GM19035 (cell line): Measurements from ENCODE around the gene NOP14.
"Not testable (repeated sequence)": the region's sequence is repeated elsewhere in the genome, so short reads cannot be mapped to it uniquely, and the experiment has no call there.

Experiments
- ATAC-seq: cut with Tn5 transposase; IDR thresholded peaks from one replicate; pipeline ENCODE4 v1.9.1; 2021; ENCODE audit not compliant: unreplicated experiment

The NOP14 gene

DNA sequence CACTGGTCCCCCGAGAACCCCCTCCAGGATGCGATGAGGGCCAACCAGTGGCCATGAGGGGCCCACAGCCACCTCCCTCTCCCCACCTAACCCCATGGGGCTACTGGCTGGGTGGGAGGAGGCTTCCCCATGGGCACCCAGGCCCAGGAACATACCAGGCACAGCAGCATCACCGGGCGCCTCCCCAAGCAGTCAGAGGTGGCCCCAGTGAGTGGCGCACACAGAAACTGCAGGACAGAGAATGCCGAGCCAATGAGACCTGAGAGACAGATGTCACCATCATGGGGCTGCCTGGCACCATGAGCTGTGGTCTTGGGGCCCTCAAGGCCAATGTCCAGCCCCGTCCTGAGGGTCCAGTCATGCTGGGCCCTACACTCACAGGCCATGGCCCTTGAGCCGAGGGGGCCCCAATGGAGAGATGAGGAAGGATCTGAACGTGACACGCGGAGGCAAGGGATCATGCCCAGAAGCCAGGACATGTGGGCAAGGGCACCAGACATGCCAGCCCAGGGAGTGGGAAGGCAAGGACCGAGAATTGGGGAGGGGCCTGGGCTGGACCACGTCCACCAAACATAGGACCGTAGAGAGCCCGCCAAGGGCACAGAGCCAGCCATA, 30.1 kb downstream of the NOP14 start:
- no peak for ATAC-seq

GRCh38 chr4:2932321-2932950, 30.8 kb downstream of the NOP14 start:
- ATAC-seq = no peak

DNA sequence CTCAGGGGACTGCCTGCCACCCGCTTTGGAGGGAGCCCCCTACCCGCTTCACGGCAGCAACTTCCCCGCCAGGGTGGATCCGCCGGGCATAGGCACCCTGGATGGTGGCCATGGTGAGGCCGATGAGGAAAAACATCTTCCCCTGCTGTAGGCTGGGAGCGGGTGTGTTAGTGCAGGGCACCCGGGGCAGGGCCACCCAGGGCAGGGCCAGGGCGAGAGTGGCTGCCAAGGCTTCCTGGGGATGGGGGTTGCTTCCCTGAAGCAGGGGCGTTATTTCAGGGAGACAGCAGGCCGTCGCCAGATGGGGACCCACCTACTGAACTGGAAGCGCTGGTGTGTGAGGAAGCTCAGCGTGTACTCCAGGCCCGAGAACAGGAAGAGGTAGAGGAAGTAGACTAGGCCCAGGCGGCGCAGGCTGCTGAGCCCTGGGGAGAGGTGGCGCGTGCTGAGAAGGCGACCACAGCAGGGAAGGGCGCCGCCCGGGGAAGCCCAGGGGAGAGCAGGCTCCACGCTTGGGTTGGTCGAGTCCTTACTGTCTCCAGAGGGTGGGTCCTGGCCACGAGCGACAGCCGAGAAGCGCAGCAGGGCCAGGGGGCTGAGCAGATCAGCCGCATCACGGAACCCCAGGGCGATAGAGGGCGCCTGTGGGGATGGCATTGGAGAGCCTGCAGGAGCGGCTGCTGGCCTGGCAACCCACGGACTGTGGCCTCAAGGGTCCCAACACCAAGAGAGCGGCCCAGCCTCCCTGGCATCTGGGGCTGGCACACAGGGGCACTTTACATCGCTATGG, 31.5 kb downstream of the NOP14 start:
- no peak for ATAC-seq

DNA sequence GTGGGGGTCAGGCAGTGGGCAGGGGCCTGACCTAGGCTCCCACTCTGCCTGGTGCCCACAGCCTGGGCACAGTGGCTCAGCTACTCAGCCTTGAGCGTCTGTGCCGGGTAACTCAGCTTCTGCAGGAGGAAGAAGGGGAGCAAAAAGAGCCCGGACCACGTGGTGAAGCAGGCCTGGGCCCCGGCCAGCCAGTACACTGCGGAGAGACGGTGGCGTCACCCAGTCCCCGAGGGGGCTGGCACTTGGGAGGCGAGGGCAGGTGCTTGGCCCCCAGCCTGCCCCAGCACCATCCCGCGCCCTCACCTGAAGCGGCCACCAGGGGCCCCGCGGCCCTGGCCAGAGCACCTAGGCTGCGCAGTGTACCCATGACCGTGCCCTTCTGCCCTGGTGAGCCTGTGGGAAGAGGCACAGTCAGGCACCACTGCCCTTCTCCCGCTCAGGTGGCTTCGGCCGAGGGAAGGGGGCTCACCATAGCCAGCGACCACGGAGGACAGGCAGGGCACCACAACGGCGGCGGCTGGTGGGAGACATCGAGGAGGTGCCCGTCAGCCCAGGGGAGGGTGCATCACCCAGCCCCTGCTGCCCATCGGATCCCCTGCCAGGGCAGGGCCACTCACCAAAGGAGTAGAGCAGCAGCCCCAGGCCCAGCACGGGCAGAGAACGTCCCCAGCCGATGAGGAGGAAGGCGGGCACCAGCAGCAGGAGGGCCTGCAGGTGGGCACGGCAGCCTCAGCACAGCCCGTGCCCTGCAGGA, 32.3 kb downstream of the NOP14 start:
- no peak for ATAC-seq

DNA sequence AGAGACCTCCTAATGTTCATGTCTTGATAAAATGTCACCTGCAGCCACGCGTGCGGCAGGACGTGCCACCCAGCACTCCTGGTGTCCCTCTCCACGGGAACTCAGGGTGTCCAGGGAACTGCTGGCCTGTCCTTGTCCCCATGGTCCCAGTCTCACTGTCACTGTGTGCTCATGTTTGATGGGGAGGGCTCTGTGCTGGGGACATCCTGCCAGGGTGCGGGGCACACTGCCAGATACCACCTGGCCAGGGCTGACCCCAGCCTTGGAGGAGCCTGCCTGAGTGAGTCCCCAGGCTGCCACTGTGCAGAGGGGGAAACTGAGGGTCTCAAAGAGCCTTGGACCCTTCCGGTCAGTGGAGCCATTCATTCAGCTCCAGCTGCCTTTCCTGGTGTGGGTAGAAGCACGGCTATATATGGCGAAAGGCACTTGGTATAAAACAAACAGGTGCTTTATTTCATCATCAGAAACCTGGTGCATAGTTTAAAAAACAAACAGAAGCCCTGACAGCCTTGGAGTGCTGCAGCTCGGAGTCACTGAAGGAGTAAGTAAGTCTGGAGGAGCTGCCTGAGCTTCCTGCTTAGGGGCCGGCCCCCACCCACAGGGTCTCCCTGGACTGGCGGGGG, 33.0 kb downstream of the NOP14 start:
- ATAC-seq = no peak

GRCh38 chr4:2929469-2929868, 33.7 kb downstream of the NOP14 start:
- ATAC-seq = no peak

- ATAC-seq = no peak
These were observed 34.7 kb downstream of the NOP14 start for GRCh38 chr4:2928242-2929176.

DNA sequence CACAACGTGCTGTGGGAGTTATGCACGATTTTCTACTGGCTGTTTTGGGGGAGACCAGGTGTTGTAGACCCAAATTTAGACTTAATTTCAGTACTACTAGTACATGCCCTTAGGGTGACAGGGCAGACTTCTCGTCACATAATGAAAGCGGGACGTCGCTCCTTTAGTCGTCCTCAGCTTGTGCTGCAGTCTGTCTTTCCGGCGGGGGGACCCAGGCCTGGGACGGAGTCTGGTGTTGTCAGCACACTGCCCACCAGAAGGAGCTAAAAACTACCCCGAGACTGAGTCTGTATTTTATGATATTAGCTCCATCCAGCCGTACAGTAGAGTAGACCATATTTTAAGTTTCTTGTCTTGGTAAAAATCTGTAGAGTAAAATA, 35.5 kb downstream of the NOP14 start:
- ATAC-seq = no peak

DNA sequence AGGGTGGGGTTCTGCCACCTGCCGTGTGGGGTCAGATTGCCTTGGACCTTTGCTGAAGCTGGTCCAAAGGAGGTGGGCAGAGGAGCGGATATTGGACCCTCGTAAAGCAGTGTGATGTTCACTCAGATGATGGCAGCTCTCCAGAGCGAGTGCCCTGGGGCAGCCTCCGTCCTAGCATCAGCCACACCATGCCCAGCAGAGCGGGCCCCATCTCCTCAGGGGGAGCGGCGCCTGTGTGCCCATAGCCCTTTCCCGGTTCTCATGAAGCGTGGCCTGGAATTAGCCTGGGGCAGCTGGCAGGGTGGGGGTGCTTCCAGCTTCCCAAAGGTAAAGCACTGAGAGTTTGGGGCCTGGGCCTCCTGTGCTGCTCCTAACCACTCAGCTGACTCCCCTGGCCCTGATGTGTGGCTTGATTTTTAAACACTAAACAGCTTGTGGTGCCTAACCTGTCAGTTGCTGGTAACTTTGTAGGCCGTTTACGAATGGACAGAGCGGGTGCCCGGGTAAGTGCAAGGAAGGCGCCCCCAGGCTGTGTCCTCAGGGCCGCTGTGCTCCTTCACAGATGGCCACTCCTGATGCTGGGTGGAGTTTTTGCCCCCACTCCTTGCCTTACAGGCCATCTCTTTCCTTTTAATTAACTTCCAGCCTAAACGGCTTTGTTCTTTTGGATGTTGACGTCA, 36.0 kb downstream of the NOP14 start:
- no peak for ATAC-seq

DNA sequence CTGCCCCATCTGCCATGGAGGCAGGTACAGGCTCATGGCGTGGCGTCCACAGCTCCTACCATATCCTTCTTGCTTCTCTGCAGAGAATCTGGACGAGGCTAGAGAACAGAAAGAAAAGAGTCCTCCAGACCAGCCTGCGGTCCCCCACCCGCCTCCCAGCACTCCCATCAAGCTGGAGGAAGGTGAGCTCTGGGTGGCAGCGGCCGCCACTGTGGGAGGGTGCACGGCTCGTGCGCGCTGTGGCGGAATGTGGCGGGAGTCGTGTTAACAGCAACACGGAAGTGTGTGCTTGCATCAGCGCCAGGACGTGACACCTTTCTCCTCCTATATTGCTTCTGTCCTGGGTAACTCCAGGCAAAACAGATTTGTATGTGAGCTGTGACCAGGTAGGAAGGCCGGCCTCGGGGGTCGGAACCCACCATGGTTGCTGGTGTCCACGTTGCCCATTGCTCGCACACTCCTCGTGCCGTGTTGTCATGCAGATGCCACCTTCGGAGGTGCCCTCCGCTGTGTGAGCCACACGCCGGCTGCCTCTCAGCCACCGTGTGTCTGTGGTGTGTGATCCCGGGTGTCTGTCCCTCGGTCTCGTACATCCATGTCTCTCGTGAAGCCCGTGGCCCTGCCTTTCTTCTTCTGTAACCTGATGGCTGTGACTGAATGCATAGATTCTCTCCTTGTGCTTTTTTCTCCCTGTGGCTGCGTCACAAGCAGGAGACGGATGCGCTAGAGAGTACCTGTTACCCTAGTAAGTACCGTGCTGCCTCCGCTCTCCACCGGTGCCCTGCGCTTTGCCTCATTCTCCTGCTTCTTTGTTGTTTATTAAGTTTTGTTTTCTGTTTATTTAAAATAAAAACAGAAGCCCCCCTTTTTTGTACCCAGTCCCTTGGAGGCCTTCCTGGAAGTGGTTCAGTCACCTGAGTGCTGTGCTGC, 37.0 kb downstream of the NOP14 start:
- no peak for ATAC-seq

DNA sequence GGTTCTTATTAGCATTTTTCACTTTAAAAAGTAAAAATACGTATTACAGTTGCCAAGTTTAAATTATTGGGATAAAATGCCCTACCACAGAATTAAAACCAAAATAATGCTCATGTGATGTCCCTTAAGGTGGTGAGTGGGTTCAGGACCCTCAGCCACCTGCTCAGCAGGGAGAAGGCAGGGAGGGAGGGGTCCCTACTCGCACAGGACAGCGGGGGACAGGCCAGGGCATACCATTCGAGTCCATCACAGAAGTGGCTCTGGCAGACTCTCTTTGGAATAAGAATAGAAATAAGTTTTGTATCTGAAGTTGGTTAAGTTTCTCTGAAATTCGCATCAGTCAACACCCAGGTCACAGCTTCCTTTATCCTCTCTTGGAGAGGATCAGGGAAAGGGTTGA, 37.7 kb downstream of the NOP14 start:
- ATAC-seq = no peak

- no peak for ATAC-seq
These were observed 38.4 kb downstream of the NOP14 start for GRCh38 chr4:2924765-2925301.

DNA sequence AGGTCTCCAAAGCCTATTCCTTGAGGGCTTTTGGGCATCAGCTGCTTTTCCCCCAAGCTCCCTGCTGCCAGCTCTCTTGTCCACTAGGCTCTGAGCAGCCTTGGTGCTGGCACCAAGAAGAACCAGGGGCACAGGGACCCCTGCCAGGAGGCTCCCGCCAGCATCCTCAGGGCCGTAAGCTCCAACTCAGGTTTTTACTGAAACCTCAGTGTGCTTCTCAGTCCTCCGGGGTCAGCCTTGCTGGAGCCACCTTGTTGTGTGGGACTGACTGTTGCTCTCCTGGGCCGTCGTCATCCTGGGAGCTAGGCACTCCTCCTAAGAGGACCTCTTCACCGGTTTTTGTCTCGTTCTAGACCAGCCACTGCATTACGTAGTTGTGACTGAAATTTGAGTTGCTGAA, 38.9 kb downstream of the NOP14 start:
- no peak for ATAC-seq

DNA sequence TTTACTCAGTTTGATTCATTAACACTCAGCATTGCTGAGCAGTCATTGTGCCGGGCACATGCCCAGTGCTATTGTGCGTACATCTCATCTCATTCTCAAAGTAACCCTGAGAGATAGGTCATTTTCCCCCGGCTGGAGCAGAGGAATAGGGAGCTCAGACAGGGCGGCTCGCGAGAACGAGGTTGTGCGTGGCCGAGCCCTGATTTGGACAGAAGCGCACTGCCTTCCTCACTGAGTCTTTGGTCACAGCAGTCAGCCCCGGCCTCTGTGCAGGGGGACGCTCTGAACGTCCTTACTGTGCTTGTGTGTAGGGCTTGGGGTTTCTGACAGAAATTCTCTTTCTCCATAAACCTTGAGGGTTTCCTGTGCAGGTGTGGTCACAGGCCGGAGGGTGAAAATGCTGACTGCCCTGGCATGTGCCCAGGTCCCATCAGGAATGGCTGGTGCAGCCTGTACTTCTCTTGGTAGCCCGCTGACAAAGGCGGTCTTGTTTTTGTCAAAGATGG, 39.5 kb downstream of the NOP14 start:
- ATAC-seq = no peak

DNA sequence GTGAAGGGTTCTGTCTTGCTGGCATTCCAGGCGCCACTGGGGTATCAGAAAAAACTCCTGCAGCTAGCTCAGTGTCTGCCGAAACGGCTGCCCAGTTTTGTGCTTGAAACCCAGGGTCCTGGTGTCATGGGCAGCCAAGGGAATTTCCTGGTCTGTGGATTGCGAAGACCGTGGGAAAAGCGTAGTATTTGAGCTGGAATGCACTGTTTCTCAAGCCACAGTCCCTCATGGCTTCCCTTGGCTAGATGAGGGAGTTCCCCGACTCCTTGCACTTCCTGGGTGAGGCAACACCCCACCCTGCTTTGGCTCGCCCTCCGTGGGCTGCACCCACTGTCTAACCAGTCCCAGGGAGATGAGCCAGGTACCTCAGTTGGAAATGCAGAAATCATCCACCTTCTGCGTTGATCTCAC, 40.1 kb downstream of the NOP14 start:
- no peak for ATAC-seq

DNA sequence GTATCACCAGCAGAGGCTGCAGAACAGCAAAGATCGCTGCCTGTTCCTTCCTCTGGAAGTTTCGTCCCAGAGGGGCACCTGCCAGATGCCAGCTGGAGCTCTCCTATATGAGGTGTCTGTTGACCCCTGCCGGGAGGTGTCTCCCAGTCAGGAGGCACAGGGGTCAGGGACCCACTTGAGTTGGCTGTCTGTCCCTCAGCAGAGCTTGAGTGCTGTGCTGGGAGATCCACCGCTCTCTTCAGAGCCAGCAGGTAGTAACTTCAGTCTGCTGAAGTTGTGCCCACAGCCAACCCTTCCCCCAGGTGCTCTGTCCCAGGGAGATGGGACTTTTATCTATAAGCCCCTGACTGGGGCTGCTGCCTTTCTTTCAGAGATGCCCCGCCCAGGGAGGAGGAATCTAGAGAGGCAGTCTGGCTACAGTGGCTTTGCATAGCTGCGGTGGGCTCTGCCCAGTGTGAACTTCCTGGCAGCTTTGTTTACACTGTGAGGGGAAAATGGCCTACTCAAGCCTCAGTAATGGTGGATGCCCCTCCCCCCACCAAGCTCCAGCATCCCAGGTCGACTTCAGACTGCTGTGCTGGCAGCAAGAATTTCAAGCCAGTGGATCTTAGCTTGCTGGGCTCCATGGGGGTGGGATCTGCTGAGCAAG, 40.6 kb downstream of the NOP14 start:
- ATAC-seq = not testable (repeated sequence)

DNA sequence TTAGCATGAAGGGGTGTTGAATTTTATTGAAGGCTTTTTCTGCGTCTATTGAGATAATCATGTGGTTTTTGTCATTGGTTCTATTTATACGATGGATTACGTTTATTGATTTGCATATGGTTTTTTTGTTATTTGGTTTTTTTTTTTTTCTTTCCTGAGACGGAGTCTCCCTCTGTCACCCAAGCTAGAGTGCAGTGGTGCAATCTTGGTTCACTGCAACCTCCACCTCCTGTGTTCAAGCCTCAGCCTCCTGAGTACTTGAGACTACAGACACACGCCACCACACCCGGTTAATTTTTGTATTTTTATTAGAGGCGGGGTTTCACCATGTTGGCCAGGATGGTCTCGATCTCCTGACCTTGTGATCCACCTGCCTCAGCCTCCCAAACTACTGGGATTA, 44.5 kb downstream of the NOP14 start:
- ATAC-seq = not testable (repeated sequence)
